ENCODE results near the gene ADAMTSL1. TPM values are rescaled to one million over a fixed set of nuclear protein-coding genes. Genes with fewer than 3 reads are reported as not detected.

ADAMTSL1 gene
- polyA plus RNA-seq, 2 of the 4 experiments (the other 2 are of a cell fraction) = 0.03 TPM; not detected in 1

DNA sequence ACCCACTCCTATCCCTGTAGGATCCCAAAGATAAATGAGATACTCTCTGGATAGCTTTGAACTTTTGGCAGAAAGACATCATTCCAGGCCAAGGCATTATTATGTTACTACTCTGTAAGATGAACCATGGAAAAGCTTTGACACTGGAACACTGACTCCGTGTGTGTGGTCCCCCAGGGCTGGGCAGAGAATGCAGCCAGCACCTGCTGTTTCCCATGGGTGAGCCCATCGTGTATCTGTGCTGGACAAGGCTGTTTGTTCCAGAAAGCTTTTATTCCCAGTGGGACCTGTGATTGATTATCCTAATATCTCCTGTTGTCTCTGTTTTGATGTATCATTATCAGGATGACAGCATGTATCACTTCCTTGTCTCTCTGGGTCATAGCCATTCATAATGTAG lies 304.2 kb downstream of the ADAMTSL1 start:
- no peak for FAIRE-seq

DNA sequence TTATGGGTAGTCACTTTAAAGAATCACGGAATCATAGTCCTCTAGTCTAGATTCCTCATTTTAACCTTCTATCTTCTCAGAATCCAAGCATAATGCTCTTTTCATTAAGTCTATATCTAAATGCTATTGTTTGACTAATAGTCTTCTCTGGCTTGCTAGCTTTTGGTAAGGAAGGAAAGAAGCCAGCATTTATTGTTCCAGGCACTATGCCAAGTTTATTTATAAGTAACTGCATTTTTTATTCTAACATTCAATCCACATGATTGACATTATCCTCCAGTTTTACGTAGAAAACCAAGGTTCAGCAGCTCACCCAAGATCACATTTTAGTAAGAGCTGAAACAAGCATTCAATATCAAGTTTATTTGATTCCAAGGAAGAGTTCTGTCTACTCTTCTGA lies 304.9 kb downstream of the ADAMTSL1 start:
- Histone ChIP-seq H3K9me3 (no peaks in the 10 kb centered on the region), H3K4me3 (no peak overlapping the region), H3K4me1 (no peaks in the 10 kb centered on the region), H3K27ac (no peak overlapping the region), H3K4me2 (no peak overlapping the region)
- CTCF ChIA-PET = interaction anchor here (1.2 to 1.4 kb wide), 2 partner anchors 15 to 18 kb away, joined by 3 read pairs; no protein-coding TSS in a partner anchor
- 13% methylated on average over 2 of the region's 2 CpGs for WGBS (ENCODE audit: missing lambda C conversion rate)
- FAIRE-seq (no peak), DNase-seq (ENCODE audit: low read depth in 1 of 2, low spot score in 1 of 2) (no peak), ATAC-seq (no peak)
- POLR2A ChIA-PET = no interaction called here
- TF ChIP-seq, protein P1, sequence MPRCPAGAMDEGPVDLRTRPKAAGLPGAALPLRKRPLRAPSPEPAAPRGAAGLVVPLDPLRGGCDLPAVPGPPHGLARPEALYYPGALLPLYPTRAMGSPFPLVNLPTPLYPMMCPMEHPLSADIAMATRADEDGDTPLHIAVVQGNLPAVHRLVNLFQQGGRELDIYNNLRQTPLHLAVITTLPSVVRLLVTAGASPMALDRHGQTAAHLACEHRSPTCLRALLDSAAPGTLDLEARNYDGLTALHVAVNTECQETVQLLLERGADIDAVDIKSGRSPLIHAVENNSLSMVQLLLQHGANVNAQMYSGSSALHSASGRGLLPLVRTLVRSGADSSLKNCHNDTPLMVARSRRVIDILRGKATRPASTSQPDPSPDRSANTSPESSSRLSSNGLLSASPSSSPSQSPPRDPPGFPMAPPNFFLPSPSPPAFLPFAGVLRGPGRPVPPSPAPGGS (IDR thresholded peaks at IDR 0.05) = no peak
- TF ChIP-seq ESRRA (IDR thresholded peaks at IDR 0.05; ENCODE audit: borderline replicate concordance, low read length) (no peak), FOSB (CRISPR knock-in tag; IDR thresholded peaks at IDR 0.05) (no peak), POLR2A (IDR thresholded peaks at IDR 0.05; ENCODE audit: low read length) (no peak), EHMT2 (IDR thresholded peaks at IDR 0.05; ENCODE audit: low read depth) (no peak), FOSL2 (IDR thresholded peaks at IDR 0.05) (no peak), FOSL2 (CRISPR knock-in tag; IDR thresholded peaks at IDR 0.05) (no peak), ZFP36 (IDR thresholded peaks at IDR 0.05; ENCODE audit: borderline replicate concordance, partially characterized antibody) (no peak), JUN (IDR thresholded peaks at IDR 0.05) (no peak), KDM1A (IDR thresholded peaks at IDR 0.05; ENCODE audit: low read depth) (no peak), SREBF2 (IDR thresholded peaks at IDR 0.05) (no peak), RCOR1 (IDR thresholded peaks at IDR 0.05; ENCODE audit: low read depth, low read length) (no peak), ZSCAN20 (CRISPR knock-in tag; IDR thresholded peaks at IDR 0.05) (no peak), SMC3 (IDR thresholded peaks at IDR 0.05) (no peak)
- TF ChIP-seq, protein P2, sequence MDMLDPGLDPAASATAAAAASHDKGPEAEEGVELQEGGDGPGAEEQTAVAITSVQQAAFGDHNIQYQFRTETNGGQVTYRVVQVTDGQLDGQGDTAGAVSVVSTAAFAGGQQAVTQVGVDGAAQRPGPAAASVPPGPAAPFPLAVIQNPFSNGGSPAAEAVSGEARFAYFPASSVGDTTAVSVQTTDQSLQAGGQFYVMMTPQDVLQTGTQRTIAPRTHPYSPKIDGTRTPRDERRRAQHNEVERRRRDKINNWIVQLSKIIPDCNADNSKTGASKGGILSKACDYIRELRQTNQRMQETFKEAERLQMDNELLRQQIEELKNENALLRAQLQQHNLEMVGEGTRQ (IDR thresholded peaks at IDR 0.05) = no peak

More for the DNA sequence above, 304.2 kb downstream of the ADAMTSL1 start:
- TF ChIP-seq EP300 (IDR thresholded peaks at IDR 0.05) (no peak), SREBF2 (IDR thresholded peaks at IDR 0.05) (no peak), MAZ (IDR thresholded peaks at IDR 0.05; ENCODE audit: borderline replicate concordance, low read depth, low read length) (no peak), HOXA7 (CRISPR knock-in tag; IDR thresholded peaks at IDR 0.05) (no peak), RFX5 (IDR thresholded peaks at IDR 0.05) (no peak), JUN (IDR thresholded peaks at IDR 0.05) (no peak), CBX8 (IDR thresholded peaks at IDR 0.05) (no peak), BHLHE40 (IDR thresholded peaks at IDR 0.05; ENCODE audit: low read depth, low read length) (no peak)
- ChIA-PET POLR2A (no interaction called here), CTCF (interaction anchor here (1.0 to 2.7 kb wide), 3 partner anchors 13 to 103 kb away, joined by 3 to 10 read pairs (median 3); no protein-coding TSS in a partner anchor)
- Histone ChIP-seq H3K4me1 (no peaks in the 10 kb centered on the region), H3K4me3 (no peak overlapping the region), H3K27ac (no peak overlapping the region), H3K4me2 (no peak overlapping the region), H3K9me3 (no peaks in the 10 kb centered on the region)
- ATAC-seq (no peak), DNase-seq (ENCODE audit: low read depth in 1 of 2, low spot score in 1 of 2) (no peak)
- 20% methylated on average over 2 of the region's 2 CpGs for WGBS (ENCODE audit: missing lambda C conversion rate)

DNA sequence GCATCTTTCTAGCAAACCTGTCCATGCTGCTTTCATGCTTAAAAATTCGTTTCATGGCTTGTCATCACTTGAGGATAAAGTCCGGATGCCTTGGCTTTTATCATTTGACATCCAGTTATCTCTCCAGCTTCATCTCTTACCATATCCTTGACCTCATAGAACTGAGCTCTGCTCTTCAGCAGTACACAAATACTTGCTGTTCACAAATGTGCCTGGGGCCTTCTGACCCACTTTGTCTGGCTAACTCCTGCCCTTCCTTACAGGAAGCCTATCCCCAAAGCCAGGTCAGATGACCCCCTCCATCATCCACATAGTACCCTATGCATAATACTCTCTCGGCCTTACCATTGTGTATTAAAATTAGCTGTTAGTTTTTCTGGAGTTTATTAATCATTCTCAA lies 310.0 kb downstream of the ADAMTSL1 start:
- no peak for ATAC-seq
- TF ChIP-seq HOXB13 (CRISPR knock-in tag; IDR thresholded peaks at IDR 0.05; ENCODE audit: low read depth) (no peak), NPAS2 (CRISPR knock-in tag; IDR thresholded peaks at IDR 0.05; ENCODE audit: borderline replicate concordance) (no peak), POLR2A (IDR thresholded peaks at IDR 0.05; ENCODE audit: low read length) (no peak), CBX8 (IDR thresholded peaks at IDR 0.05) (no peak), ZSCAN20 (CRISPR knock-in tag; IDR thresholded peaks at IDR 0.05) (no peak), MYC (IDR thresholded peaks at IDR 0.05; ENCODE audit: borderline replicate concordance, low read length) (no peak), NFE2L2 (conservative IDR thresholded peaks at IDR 0.05; ENCODE audit: low read length) (no peak), ZFP36 (IDR thresholded peaks at IDR 0.05; ENCODE audit: borderline replicate concordance, partially characterized antibody) (no peak), ZC3H11A (IDR thresholded peaks at IDR 0.05) (no peak), SMC3 (IDR thresholded peaks at IDR 0.05) (no peak)
- TF ChIP-seq, protein P2 (IDR thresholded peaks at IDR 0.05) = no peak
- TF ChIP-seq, protein P3, sequence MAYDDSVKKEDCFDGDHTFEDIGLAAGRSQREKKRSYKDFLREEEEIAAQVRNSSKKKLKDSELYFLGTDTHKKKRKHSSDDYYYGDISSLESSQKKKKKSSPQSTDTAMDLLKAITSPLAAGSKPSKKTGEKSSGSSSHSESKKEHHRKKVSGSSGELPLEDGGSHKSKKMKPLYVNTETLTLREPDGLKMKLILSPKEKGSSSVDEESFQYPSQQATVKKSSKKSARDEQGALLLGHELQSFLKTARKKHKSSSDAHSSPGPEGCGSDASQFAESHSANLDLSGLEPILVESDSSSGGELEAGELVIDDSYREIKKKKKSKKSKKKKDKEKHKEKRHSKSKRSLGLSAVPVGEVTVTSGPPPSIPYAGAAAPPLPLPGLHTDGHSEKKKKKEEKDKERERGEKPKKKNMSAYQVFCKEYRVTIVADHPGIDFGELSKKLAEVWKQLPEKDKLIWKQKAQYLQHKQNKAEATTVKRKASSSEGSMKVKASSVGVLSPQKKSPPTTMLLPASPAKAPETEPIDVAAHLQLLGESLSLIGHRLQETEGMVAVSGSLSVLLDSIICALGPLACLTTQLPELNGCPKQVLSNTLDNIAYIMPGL (CRISPR knock-in tag; IDR thresholded peaks at IDR 0.05; ENCODE audit: borderline replicate concordance) = no peak
- TF ChIP-seq, protein P4, sequence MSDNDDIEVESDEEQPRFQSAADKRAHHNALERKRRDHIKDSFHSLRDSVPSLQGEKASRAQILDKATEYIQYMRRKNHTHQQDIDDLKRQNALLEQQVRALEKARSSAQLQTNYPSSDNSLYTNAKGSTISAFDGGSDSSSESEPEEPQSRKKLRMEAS (IDR thresholded peaks at IDR 0.05) = no peak
- no peak overlapping the region for H3K4me2 ChIP-seq
- no peaks in the 10 kb centered on the region for H3K9me3 ChIP-seq
- no peak for DNase-seq (ENCODE audit: low read depth in 1 of 2, low spot score in 1 of 2)
- POLR2A ChIA-PET = no interaction called here
- H3K4me1 ChIP-seq = no peaks in the 10 kb centered on the region
- CTCF ChIA-PET = interaction anchor here (0.8 to 1.3 kb wide), 2 partner anchors 9 to 13 kb away, joined by 3 to 5 read pairs; no protein-coding TSS in a partner anchor
- H3K4me3 ChIP-seq = no peak overlapping the region
- WGBS (ENCODE audit: missing lambda C conversion rate) = 16% methylated on average over 3 of the region's 3 CpGs
- no peak overlapping the region for H3K27ac ChIP-seq
- no peak for FAIRE-seq
